Astrocyte (in vitro differentiated cells and primary cell): ENCODE measurements around the gene GATA6. TPM values are rescaled to one million over a fixed set of nuclear protein-coding genes. Genes with fewer than 3 reads are reported as not detected.

Experiments
- DNase-seq: peaks from one replicate; pipeline ENCODE4 v3.0.0-alpha.2; 2010; ENCODE audit warnings: low read depth
- FAIRE-seq: peaks from 2 replicates; lab custom pipeline; 2011; peaks lifted over from hg19 to GRCh38; lab: Jason Lieb, UNC
- H2AFZ ChIP-seq: 2 replicates; pipeline ENCODE4 v1.6.0; 2012; ENCODE audit warnings: low read depth, low read length, inconsistent platforms
- H3K27ac ChIP-seq: 2 replicates; pipeline ENCODE4 v1.5.1; 2011; ENCODE audit warnings: low read depth, low read length, inconsistent platforms
- H3K27me3 ChIP-seq: 2 replicates; pipeline ENCODE4 v1.6.0; 2011; ENCODE audit warnings: low read length, inconsistent platforms; ENCODE audit not compliant: insufficient read depth
- H3K36me3 ChIP-seq: 2 replicates; pipeline ENCODE4 v1.5.1; 2011; ENCODE audit warnings: low read length, inconsistent platforms; ENCODE audit not compliant: insufficient read depth
- H3K4me1 ChIP-seq: 2 replicates; pipeline ENCODE4 v1.5.1; 2011; ENCODE audit warnings: low read length, inconsistent platforms; ENCODE audit not compliant: insufficient read depth
- H3K4me2 ChIP-seq: 2 replicates; pipeline ENCODE4 v1.6.0; 2012; ENCODE audit warnings: low read length, inconsistent platforms
- H3K4me3 ChIP-seq: 2 replicates; pipeline ENCODE4 v1.5.1; 2011; ENCODE audit warnings: low read depth, mild to moderate bottlenecking, low read length, inconsistent platforms; ENCODE audit not compliant: insufficient read depth
- H3K79me2 ChIP-seq: 2 replicates; pipeline ENCODE4 v1.6.0; 2012; ENCODE audit warnings: mild to moderate bottlenecking, low read length, inconsistent platforms; ENCODE audit not compliant: insufficient read depth
- H3K9ac ChIP-seq: 2 replicates; pipeline ENCODE4 v1.6.0; 2012; ENCODE audit warnings: mild to moderate bottlenecking, low read length, inconsistent platforms
- H3K9me3 ChIP-seq: 2 replicates; pipeline ENCODE4 v1.5.1; 2012; ENCODE audit warnings: low read depth, mild to moderate bottlenecking, low read length, inconsistent platforms; ENCODE audit not compliant: insufficient read depth
- H4K20me1 ChIP-seq: 2 replicates; pipeline ENCODE4 v1.6.0; 2012; ENCODE audit warnings: low read length, inconsistent platforms; ENCODE audit not compliant: insufficient read depth
- H3K27ac Mint-ChIP-seq: one replicate; pipeline ENCODE4 v1.8.0; 2021; ENCODE audit warnings: mild to moderate bottlenecking, mixed read lengths; ENCODE audit not compliant: unreplicated experiment
- H3K27me3 Mint-ChIP-seq: one replicate; pipeline ENCODE4 v1.8.0; 2021; ENCODE audit warnings: low read depth, mixed read lengths; ENCODE audit not compliant: unreplicated experiment
- H3K36me3 Mint-ChIP-seq: one replicate; pipeline ENCODE4 v1.8.0; 2021; ENCODE audit warnings: low read depth, mixed read lengths; ENCODE audit not compliant: unreplicated experiment
- H3K4me1 Mint-ChIP-seq: one replicate; pipeline ENCODE4 v1.8.0; 2021; ENCODE audit warnings: low read depth, mixed read lengths; ENCODE audit not compliant: unreplicated experiment
- H3K4me3 Mint-ChIP-seq: one replicate; pipeline ENCODE4 v1.8.0; 2021; ENCODE audit warnings: mild to moderate bottlenecking, moderate library complexity, mixed read lengths; ENCODE audit not compliant: unreplicated experiment
- H3K9me3 Mint-ChIP-seq: one replicate; pipeline ENCODE4 v1.8.0; 2021; ENCODE audit warnings: mild to moderate bottlenecking, mixed read lengths; ENCODE audit not compliant: unreplicated experiment
- CTCF ChIP-seq: IDR thresholded peaks from 2 replicates; pipeline ENCODE4 v1.5.1; 2011; ENCODE audit warnings: low read depth, mild to moderate bottlenecking, inconsistent platforms, low read length, moderate library complexity; ENCODE audit not compliant: insufficient read depth
- EZH2 ChIP-seq: IDR thresholded peaks from 2 replicates; pipeline ENCODE4 v1.6.1; 2012; ENCODE audit warnings: mild to moderate bottlenecking, low read length, inconsistent platforms; ENCODE audit not compliant: insufficient read depth
- total RNA-seq: library from RNA; stranded (reverse); gene quantifications from 2 replicates; pipeline ENCODE4 v1.2.1, GENCODE V29; 2021

GATA6 gene
- total RNA-seq, 1 donor from 2014 or later, result 9.4 TPM

GRCh38 chr18:22153428-22153827, 16.0 kb upstream of the GATA6 start:
- no peak for DNase-seq
- H3K4me1 Mint-ChIP-seq, result no peaks in the 10 kb centered on the region

GRCh38 chr18:22155584-22155983, 13.8 kb upstream of the GATA6 start:
- Histone ChIP-seq H3K9ac (no peak overlapping the region), H3K4me2 (no peak overlapping the region), H3K4me1 (no peaks in the 10 kb centered on the region), H4K20me1 (no peaks in the 10 kb centered on the region), H3K27me3 (peaks cover 22% of the 10 kb centered on the region), H2AFZ (no peak overlapping the region), H3K27ac (no peak overlapping the region), H3K9me3 (no peaks in the 10 kb centered on the region), H3K36me3 (no peaks in the 10 kb centered on the region), H3K4me3 (no peak overlapping the region), H3K79me2 (no peaks in the 10 kb centered on the region)
- Mint-ChIP-seq H3K27me3 (peaks cover 24% of the 10 kb centered on the region), H3K9me3 (no peaks in the 10 kb centered on the region), H3K4me3 (no peak overlapping the region), H3K27ac (no peak overlapping the region), H3K4me1 (no peaks in the 10 kb centered on the region), H3K36me3 (no peaks in the 10 kb centered on the region)
- no peak for DNase-seq
- no peak for FAIRE-seq
- TF ChIP-seq EZH2 (no peak), CTCF (no peak)

More at GRCh38 chr18:22153428-22153827, 16.0 kb upstream of the GATA6 start:
- H3K79me2 ChIP-seq, result no peaks in the 10 kb centered on the region
- Mint-ChIP-seq H3K9me3 (no peaks in the 10 kb centered on the region), H3K27ac (no peak overlapping the region), H3K36me3 (no peaks in the 10 kb centered on the region), H3K27me3 (peaks cover 24% of the 10 kb centered on the region), H3K4me3 (no peak overlapping the region)
- FAIRE-seq, result no peak
- no peaks in the 10 kb centered on the region for H3K4me1 ChIP-seq
- no peak for TF ChIP-seq CTCF
- H3K9ac ChIP-seq, result no peak overlapping the region
- H2AFZ ChIP-seq, result no peak overlapping the region
- no peak overlapping the region for H3K4me2 ChIP-seq
- H3K27me3 ChIP-seq, result peaks cover 15% of the 10 kb centered on the region
- H3K36me3 ChIP-seq, result no peaks in the 10 kb centered on the region
- H3K9me3 ChIP-seq, result no peaks in the 10 kb centered on the region
- H3K4me3 ChIP-seq, result no peak overlapping the region
- H4K20me1 ChIP-seq, result no peaks in the 10 kb centered on the region
- H3K27ac ChIP-seq, result no peak overlapping the region

DNA sequence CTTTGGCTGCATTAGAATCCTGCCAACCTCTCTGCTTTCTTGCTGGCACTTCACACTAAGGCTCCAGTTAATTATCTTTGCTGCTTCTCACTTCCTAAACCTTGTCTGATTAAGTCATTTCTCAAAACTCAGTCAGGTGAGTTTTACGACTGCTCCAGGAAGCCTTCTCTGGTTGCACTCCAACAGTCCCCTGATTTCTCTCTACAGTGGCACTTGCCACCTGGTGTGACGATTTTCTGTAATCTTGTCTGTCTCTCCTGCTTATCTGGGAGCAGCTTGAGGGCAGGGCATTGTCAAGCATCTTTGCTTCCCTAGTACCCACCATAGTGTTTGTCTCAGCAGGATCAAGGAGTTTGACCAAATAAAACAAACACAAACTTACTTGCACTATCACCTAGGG, 10.4 kb upstream of the GATA6 start:
- no peaks in the 10 kb centered on the region for H3K4me1 Mint-ChIP-seq
- H3K79me2 ChIP-seq, result no peaks in the 10 kb centered on the region
- no peak for DNase-seq
- H4K20me1 ChIP-seq, result no peaks in the 10 kb centered on the region
- no peak overlapping the region for H2AFZ ChIP-seq
- H3K4me2 ChIP-seq, result no peak overlapping the region
- peaks cover 54% of the 10 kb centered on the region for H3K27me3 ChIP-seq
- H3K36me3 ChIP-seq, result no peaks in the 10 kb centered on the region
- no peak for TF ChIP-seq CTCF
- no peak for TF ChIP-seq EZH2
- no peaks in the 10 kb centered on the region for H3K9me3 ChIP-seq
- H3K4me3 ChIP-seq, result no peak overlapping the region
- H3K27ac Mint-ChIP-seq, result no peak overlapping the region
- no peak overlapping the region for H3K9ac ChIP-seq
- H3K27me3 Mint-ChIP-seq, result peaks cover 52% of the 10 kb centered on the region
- H3K27ac ChIP-seq, result no peak overlapping the region
- H3K4me3 Mint-ChIP-seq, result no peak overlapping the region
- no peaks in the 10 kb centered on the region for H3K36me3 Mint-ChIP-seq
- FAIRE-seq, result no peak
- H3K9me3 Mint-ChIP-seq, result no peaks in the 10 kb centered on the region
- no peaks in the 10 kb centered on the region for H3K4me1 ChIP-seq
